Sigmoid colon (tissue), 7 donors: ENCODE data around the gene PMS1. TPM values are rescaled to one million over a fixed set of nuclear protein-coding genes. Genes with fewer than 3 reads are reported as not detected.

Experiments used
- DNase-seq: peaks from one replicate; pipeline ENCODE4 v3.0.0-alpha.2; 2019
- H3K27ac ChIP-seq, 4 donors: fragments of 200-600 bp; sonication (generic); one replicate each; pipeline ENCODE4 v1.5.1; 2016 to 2019; ENCODE audit warnings: mild to moderate bottlenecking in 1 of 4
- H3K27me3 ChIP-seq, 3 donors: fragments of 200-600 bp; sonication (generic); one replicate each; pipeline ENCODE4 v1.5.1; 2019; ENCODE audit warnings: mild to moderate bottlenecking in 1 of 3
- H3K36me3 ChIP-seq, 4 donors: fragments of 200-600 bp; sonication (generic); one replicate each; pipeline ENCODE4 v1.5.1; 2016 to 2019
- H3K4me1 ChIP-seq, 4 donors: fragments of 200-600 bp; sonication (generic); one replicate each; pipeline ENCODE4 v1.5.1; 2017 to 2019
- H3K4me3 ChIP-seq, 4 donors: fragments of 200-600 bp; sonication (generic); one replicate each; pipeline ENCODE4 v1.5.1; 2017 to 2019; ENCODE audit warnings: mild to moderate bottlenecking in 2 of 4, moderate library complexity in 1 of 4
- H3K9me3 ChIP-seq, 4 donors: fragments of 200-600 bp in 3 of 4; sonication (generic) in 3 of 4; one replicate each; pipeline versions ENCODE4 v1.5.1 to v1.6.1; 2013 to 2019
- CTCF ChIP-seq, 4 experiments: fragments of 450-650 bp in 3 of 4; fragments of 200-600 bp in 1 of 4; IDR thresholded peaks; one replicate each; pipeline ENCODE4 v1.5.1; 2016 to 2019; ENCODE audit warnings: antibody characterized with exemption in 4 of 4, mild to moderate bottlenecking in 3 of 4, moderate library complexity in 2 of 4
- EP300 ChIP-seq, 4 donors: sonication (generic); formaldehyde crosslinking; IDR thresholded peaks; one replicate each; pipeline ENCODE4 v1.6.1; 2017; ENCODE audit warnings: antibody characterized with exemption in 4 of 4
- POLR2A ChIP-seq, 2 donors: fragments of 450-650 bp; IDR thresholded peaks; one replicate each; pipeline ENCODE4 v1.6.1; 2016; ENCODE audit warnings: antibody characterized with exemption in 2 of 2, mild to moderate bottlenecking in 2 of 2, moderate library complexity in 2 of 2
- POLR2AphosphoS5 ChIP-seq, 4 donors: sonication (generic); formaldehyde crosslinking; IDR thresholded peaks; one replicate each; pipeline ENCODE4 v1.6.1; 2017; ENCODE audit warnings: antibody characterized with exemption in 4 of 4
- WGBS, 2 donors: extraction: QIAGEN DNeasy Blood & Tissue Kit; methylation state at CpG; one replicate each; pipeline ENCODE4 v1.1.7; 2013; 5-methylcytosine and 5-hydroxymethylcytosine counted together
- intact Hi-C: fragments of 100-400 bp; cut with DNase I; formaldehyde crosslinking; loops from one replicate; pipeline ENCODE4 v1.15.1; 2023
- polyA plus RNA-seq, 3 donors: library from polyadenylated mRNA; stranded (reverse); fragments of 200-250 nt; gene quantifications; one replicate each; pipeline ENCODE4 v1.2.3, GENCODE V29; 2013
- total RNA-seq, 4 donors: library from RNA; depleted of rRNA; stranded (reverse); fragments of >200 nt; gene quantifications; one replicate each; pipeline ENCODE4 v1.1.0, GENCODE V29; 2016
- donor health status: healthy with polysubstance abuse.
- donor health status: Bipolar disorder and iron deficiency.
- donor health status: healthy.

PMS1 gene
- total and polyA plus RNA-seq, 7 donors = 4.4 to 17.7 (median 15.1) TPM

DNA sequence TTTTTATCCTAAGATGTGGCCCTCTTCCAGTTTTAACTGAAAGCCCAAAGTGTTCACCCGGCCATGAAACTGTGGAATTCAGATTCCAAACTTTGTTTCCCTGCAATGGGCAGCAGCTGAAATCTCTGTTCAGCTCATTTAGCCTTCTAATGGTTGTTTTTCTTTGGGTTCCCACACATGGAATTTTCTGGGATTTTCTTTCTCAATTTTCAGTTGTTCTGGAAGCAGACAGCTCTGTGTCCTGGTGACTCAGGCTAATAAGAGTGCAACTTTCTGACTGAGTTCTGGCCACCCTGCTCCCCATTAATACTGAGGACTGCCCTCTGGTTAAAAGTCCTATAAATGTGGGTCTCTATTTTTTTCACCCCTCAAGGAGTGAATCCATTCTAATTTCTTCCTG is 78.5 kb downstream of the PMS1 start:
- intact Hi-C loops = no loop called here
- WGBS, 2 donors = 97% methylated on average over 1 of the region's 1 CpG
- no peaks in the 10 kb centered on the region for H3K4me1 ChIP-seq
- no peak for TF ChIP-seq POLR2A (IDR thresholded peaks at IDR 0.05)
- no peak for TF ChIP-seq EP300 (IDR thresholded peaks at IDR 0.05)
- no peak for TF ChIP-seq CTCF (IDR thresholded peaks at IDR 0.05)
- no peak for TF ChIP-seq POLR2AphosphoS5 (IDR thresholded peaks at IDR 0.05)
- DNase-seq = no peak
- no peaks in the 10 kb centered on the region for H3K9me3 ChIP-seq
- no peak overlapping the region for H3K27ac ChIP-seq
- peaks cover 0 to 6% (median 2%) of the 10 kb centered on the region in 4 donors for H3K36me3 ChIP-seq
- H3K4me3 ChIP-seq = no peak overlapping the region
- H3K27me3 ChIP-seq = no peaks in the 10 kb centered on the region

DNA sequence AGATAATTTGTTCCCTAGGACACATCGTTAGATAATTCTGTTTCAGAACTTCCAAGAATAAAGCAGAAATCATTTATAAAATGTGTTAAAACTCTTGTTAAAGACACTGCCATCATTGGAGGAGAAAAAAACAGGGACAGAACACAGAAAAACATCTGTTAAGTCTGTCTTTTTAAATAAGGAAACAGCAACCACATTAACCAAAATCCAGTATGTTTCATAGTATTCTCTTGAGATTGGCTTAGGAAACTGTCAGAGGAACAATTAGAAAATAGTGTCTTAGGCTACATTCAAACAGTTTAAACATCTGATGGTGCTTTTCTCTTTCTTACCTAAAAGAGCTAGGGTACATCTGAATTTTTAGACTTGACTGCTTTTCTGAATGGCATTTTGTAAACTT is 81.6 kb downstream of the PMS1 start:
- intact Hi-C loops = no loop called here
- H3K27me3 ChIP-seq = no peaks in the 10 kb centered on the region
- TF ChIP-seq CTCF (IDR thresholded peaks at IDR 0.05) = no peak
- H3K4me3 ChIP-seq = no peak overlapping the region
- H3K4me1 ChIP-seq = peaks cover 0 to under 1% (median 0%) of the 10 kb centered on the region in 4 donors
- H3K9me3 ChIP-seq = no peaks in the 10 kb centered on the region
- DNase-seq = no peak
- 64 to 92% methylated on average over 1 of the region's 1 CpG for WGBS, 2 donors
- H3K36me3 ChIP-seq = peaks cover 0 to 11% (median 2%) of the 10 kb centered on the region in 4 donors
- H3K27ac ChIP-seq = no peak overlapping the region

DNA sequence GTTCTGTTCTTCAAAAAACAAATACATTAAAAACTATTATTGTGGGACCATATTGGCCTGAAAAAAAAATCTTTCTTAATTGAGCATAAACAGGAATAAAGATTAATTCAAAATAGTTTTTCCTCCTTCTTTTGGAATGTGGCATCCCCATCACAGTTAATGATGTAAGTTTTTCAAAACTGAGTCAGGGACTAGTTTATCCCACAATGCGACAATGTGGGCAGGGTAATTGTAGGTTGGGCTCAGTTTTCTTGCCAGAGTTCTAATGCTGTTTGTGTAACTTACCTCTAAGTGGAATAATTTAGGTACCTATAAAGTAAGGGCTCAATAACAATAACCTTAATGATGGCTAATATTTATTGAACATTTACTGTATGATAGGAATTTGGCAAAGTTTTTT is 82.0 kb downstream of the PMS1 start:
- H3K4me3 ChIP-seq = no peak overlapping the region
- H3K27me3 ChIP-seq = no peaks in the 10 kb centered on the region
- H3K27ac ChIP-seq = no peak overlapping the region
- H3K4me1 ChIP-seq = peaks cover 0 to 5% (median 0%) of the 10 kb centered on the region in 4 donors
- no peaks in the 10 kb centered on the region for H3K9me3 ChIP-seq
- peaks cover 0 to 11% (median 2%) of the 10 kb centered on the region in 4 donors for H3K36me3 ChIP-seq
- intact Hi-C loops = no loop called here
- TF ChIP-seq POLR2A (IDR thresholded peaks at IDR 0.05) (no peak), POLR2AphosphoS5 (IDR thresholded peaks at IDR 0.05) (no peak), EP300 (IDR thresholded peaks at IDR 0.05) (no peak), CTCF (IDR thresholded peaks at IDR 0.05) (no peak)
- WGBS, 2 donors = 99 to 100% methylated on average over 1 of the region's 1 CpG
- DNase-seq = no peak

DNA sequence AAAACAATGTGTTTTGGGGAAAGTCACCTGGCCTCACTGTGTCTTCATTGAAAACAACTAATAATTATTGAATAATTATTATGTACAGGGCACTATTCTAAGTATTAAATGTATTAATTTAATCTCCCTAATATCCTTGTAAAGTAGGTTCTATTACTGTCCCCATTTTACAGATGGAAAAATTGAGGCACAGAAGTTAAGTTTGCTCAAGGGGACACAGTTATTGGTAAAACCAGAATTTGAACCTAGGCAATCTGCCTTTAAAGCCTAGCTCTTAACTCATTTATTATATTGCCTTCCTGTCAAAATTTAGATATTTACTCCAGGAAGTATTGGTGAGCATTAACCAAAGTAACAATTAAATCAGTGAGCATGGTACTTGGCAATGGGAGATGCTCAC is 84.6 kb downstream of the PMS1 start:
- DNase-seq = no peak
- Histone ChIP-seq H3K4me3 (no peak overlapping the region), H3K4me1 (peaks cover 0 to 5% (median 0%) of the 10 kb centered on the region in 4 donors), H3K36me3 (peaks cover 0 to 9% (median 2%) of the 10 kb centered on the region in 4 donors), H3K27me3 (no peaks in the 10 kb centered on the region), H3K27ac (no peak overlapping the region), H3K9me3 (no peaks in the 10 kb centered on the region)
- intact Hi-C loops = no loop called here
- TF ChIP-seq POLR2A (IDR thresholded peaks at IDR 0.05) = no peak
- no peak for TF ChIP-seq EP300 (IDR thresholded peaks at IDR 0.05)
- TF ChIP-seq POLR2AphosphoS5 (IDR thresholded peaks at IDR 0.05) = no peak
- no peak for TF ChIP-seq CTCF (IDR thresholded peaks at IDR 0.05)

DNA sequence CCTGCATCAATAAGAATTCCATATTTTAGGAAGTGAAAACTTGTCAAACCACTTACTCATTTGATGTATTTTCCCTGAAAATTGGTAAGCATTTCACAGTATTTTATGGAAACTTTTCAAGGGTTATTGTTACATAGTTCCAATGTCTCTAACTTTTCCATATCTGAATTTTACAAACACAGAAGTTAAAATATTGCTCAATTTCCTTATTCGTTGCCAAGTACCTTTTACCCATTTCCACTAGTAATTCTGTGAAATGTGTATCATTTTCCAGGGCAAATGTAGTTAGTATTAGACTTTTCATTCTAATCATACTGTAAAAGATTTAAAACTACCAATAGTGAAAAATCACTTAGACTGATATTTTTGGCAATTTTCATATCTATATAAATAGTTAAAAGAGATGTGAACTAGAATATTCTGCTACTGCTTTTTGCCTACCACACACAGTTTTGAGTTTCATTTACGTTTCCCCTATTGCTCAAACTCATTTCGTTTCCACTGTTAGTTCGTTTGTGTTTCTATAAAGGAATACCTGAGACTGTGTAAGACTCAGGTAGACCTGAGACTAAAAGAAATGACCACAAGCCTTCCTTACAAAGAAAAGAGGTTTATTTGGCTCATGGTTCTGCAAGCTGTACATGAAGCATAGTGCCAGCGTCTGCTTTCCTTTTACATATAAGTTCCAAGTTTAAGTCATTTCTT is 86.3 kb downstream of the PMS1 start:
- intact Hi-C loops = no loop called here
- TF ChIP-seq CTCF (IDR thresholded peaks at IDR 0.05) (no peak), POLR2A (IDR thresholded peaks at IDR 0.05) (no peak), POLR2AphosphoS5 (IDR thresholded peaks at IDR 0.05) (no peak), EP300 (IDR thresholded peaks at IDR 0.05) (no peak)
- Histone ChIP-seq H3K36me3 (peaks cover 0 to 5% (median 2%) of the 10 kb centered on the region in 4 donors), H3K9me3 (no peaks in the 10 kb centered on the region), H3K4me1 (peaks cover 0 to 9% (median 0%) of the 10 kb centered on the region in 4 donors), H3K27ac (no peak overlapping the region), H3K4me3 (no peak overlapping the region), H3K27me3 (no peaks in the 10 kb centered on the region)
- DNase-seq = no peak
- WGBS, 2 donors = 82 to 90% methylated on average over 5 of the region's 5 CpGs
